ENCODE results near the gene FASN. TPM values are rescaled to one million over a fixed set of nuclear protein-coding genes. Genes with fewer than 3 reads are reported as not detected.
A peak's percentile ranks its signal among the peaks of the same experiment; 100 is the strongest.

Gene FASN
- total and polyA plus RNA-seq, 2 of the 13 experiments (the other 11 are each of a cell fraction or from before 2014, with no cell fraction given), result 51.7 to 101 TPM

- TF ChIP-seq, protein P1, sequence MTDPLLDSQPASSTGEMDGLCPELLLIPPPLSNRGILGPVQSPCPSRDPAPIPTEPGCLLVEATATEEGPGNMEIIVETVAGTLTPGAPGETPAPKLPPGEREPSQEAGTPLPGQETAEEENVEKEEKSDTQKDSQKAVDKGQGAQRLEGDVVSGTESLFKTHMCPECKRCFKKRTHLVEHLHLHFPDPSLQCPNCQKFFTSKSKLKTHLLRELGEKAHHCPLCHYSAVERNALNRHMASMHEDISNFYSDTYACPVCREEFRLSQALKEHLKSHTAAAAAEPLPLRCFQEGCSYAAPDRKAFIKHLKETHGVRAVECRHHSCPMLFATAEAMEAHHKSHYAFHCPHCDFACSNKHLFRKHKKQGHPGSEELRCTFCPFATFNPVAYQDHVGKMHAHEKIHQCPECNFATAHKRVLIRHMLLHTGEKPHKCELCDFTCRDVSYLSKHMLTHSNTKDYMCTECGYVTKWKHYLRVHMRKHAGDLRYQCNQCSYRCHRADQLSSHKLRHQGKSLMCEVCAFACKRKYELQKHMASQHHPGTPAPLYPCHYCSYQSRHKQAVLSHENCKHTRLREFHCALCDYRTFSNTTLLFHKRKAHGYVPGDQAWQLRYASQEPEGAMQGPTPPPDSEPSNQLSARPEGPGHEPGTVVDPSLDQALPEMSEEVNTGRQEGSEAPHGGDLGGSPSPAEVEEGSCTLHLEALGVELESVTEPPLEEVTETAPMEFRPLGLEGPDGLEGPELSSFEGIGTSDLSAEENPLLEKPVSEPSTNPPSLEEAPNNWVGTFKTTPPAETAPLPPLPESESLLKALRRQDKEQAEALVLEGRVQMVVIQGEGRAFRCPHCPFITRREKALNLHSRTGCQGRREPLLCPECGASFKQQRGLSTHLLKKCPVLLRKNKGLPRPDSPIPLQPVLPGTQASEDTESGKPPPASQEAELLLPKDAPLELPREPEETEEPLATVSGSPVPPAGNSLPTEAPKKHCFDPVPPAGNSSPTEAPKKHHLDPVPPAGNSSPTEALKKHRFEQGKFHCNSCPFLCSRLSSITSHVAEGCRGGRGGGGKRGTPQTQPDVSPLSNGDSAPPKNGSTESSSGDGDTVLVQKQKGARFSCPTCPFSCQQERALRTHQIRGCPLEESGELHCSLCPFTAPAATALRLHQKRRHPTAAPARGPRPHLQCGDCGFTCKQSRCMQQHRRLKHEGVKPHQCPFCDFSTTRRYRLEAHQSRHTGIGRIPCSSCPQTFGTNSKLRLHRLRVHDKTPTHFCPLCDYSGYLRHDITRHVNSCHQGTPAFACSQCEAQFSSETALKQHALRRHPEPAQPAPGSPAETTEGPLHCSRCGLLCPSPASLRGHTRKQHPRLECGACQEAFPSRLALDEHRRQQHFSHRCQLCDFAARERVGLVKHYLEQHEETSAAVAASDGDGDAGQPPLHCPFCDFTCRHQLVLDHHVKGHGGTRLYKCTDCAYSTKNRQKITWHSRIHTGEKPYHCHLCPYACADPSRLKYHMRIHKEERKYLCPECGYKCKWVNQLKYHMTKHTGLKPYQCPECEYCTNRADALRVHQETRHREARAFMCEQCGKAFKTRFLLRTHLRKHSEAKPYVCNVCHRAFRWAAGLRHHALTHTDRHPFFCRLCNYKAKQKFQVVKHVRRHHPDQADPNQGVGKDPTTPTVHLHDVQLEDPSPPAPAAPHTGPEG (CRISPR knock-in tag; IDR thresholded peaks at IDR 0.05), result no peak
- TF ChIP-seq KLF11 (CRISPR knock-in tag; IDR thresholded peaks at IDR 0.05), result no peak
- no peak for TF ChIP-seq MAFK (conservative IDR thresholded peaks at IDR 0.05 in 1 of 2, IDR thresholded peaks at IDR 0.05 in 1 of 2; ENCODE audit: low read length in 2 of 2)
- TF ChIP-seq, protein P2, sequence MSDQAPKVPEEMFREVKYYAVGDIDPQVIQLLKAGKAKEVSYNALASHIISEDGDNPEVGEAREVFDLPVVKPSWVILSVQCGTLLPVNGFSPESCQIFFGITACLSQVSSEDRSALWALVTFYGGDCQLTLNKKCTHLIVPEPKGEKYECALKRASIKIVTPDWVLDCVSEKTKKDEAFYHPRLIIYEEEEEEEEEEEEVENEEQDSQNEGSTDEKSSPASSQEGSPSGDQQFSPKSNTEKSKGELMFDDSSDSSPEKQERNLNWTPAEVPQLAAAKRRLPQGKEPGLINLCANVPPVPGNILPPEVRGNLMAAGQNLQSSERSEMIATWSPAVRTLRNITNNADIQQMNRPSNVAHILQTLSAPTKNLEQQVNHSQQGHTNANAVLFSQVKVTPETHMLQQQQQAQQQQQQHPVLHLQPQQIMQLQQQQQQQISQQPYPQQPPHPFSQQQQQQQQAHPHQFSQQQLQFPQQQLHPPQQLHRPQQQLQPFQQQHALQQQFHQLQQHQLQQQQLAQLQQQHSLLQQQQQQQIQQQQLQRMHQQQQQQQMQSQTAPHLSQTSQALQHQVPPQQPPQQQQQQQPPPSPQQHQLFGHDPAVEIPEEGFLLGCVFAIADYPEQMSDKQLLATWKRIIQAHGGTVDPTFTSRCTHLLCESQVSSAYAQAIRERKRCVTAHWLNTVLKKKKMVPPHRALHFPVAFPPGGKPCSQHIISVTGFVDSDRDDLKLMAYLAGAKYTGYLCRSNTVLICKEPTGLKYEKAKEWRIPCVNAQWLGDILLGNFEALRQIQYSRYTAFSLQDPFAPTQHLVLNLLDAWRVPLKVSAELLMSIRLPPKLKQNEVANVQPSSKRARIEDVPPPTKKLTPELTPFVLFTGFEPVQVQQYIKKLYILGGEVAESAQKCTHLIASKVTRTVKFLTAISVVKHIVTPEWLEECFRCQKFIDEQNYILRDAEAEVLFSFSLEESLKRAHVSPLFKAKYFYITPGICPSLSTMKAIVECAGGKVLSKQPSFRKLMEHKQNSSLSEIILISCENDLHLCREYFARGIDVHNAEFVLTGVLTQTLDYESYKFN (CRISPR knock-in tag; conservative IDR thresholded peaks at IDR 0.05), result no peak
- no peak for TF ChIP-seq HNRNPUL1 (IDR thresholded peaks at IDR 0.05; ENCODE audit: low read depth, low read length)
- no peak for TF ChIP-seq SMAD9 (CRISPR knock-in tag; IDR thresholded peaks at IDR 0.05)
- TF ChIP-seq MED8 (CRISPR knock-in tag; IDR thresholded peaks at IDR 0.05; ENCODE audit: insufficient replicate concordance), result peak; percentile 14
- no peak for TF ChIP-seq ZNF407 (CRISPR knock-in tag; IDR thresholded peaks at IDR 0.05; ENCODE audit: not compliant biosample characterization)
- no peak for TF ChIP-seq ZNF260 (CRISPR knock-in tag; IDR thresholded peaks at IDR 0.05; ENCODE audit: borderline replicate concordance, low read depth)
- no peak for TF ChIP-seq JARID2 (CRISPR knock-in tag; IDR thresholded peaks at IDR 0.05; ENCODE audit: insufficient replicate concordance)
Measured at GRCh38 chr17:82089723-82090548, 8.1 kb downstream of the FASN start (continued).

Measured in HepG2 (cell line).